A549 (cell line): ENCODE data around the gene PPIE.

Experiments
- CTCF ChIP-seq: fragments of >200 bp; sonication (Bioruptor Twin); formaldehyde crosslinking; IDR thresholded peaks from 3 replicates; pipeline ENCODE4 v1.5.1; 2016
- EP300 ChIP-seq, 2 experiments: fragments of >200 bp; sonication (Bioruptor Twin); formaldehyde crosslinking; IDR thresholded peaks; 2 replicates in 1 of 2; 3 replicates in 1 of 2; pipeline ENCODE4 v1.6.1; 2016 to 2017
- HEYL ChIP-seq: fragments of 250-450 bp; sonication (Bioruptor Pico); IDR thresholded peaks from 2 replicates; pipeline ENCODE4 v1.8.0; 2021; ENCODE audit warnings: mild to moderate bottlenecking, moderate library complexity
- MAX ChIP-seq: IDR thresholded peaks from 2 replicates; pipeline ENCODE4 v1.6.1; 2012
- POLR2A ChIP-seq: IDR thresholded peaks from 2 replicates; pipeline ENCODE4 v1.6.1; 2012; ENCODE audit warnings: mild to moderate bottlenecking, low read length
- RAD21 ChIP-seq, 2 experiments: fragments of >200 bp in 1 of 2; sonication (Bioruptor Twin) in 1 of 2; formaldehyde crosslinking in 1 of 2; IDR thresholded peaks in 1 of 2; conservative IDR thresholded peaks in 1 of 2; 2 replicates in 1 of 2; 3 replicates in 1 of 2; pipeline ENCODE4 v1.6.1; 2012 to 2018; ENCODE audit warnings: inconsistent platforms in 1 of 2
- TFCP2L1 ChIP-seq: fragments of 250-450 bp; sonication (Bioruptor Pico); IDR thresholded peaks from 2 replicates; pipeline ENCODE4 v1.5.0; 2021; ENCODE audit warnings: mild to moderate bottlenecking

GRCh38 chr1:39779137-39779536, 40.5 kb downstream of the PPIE start:
- TF ChIP-seq POLR2A (no peak), TFCP2L1 (CRISPR knock-in tag) (no peak), CTCF (no peak), RAD21 (conservative IDR thresholded peaks at IDR 0.05 in 1 of 2, IDR thresholded peaks at IDR 0.05 in 1 of 2) (no peak), HEYL (no peak), MAX (no peak), EP300 (IDR thresholded peaks at IDR 0.05) (no peak)
